ENCODE measurements around the gene TTLL11. TPM values are rescaled to one million over a fixed set of nuclear protein-coding genes. Genes with fewer than 3 reads are reported as not detected.

Gene TTLL11
- total RNA-seq, 4 donors from 2014 or later, result 12.3 to 20.5 (median 15.3) TPM

GRCh38 chr9:122110100-122110833 is 17.2 kb upstream of the TTLL11 start:
- intact Hi-C loops (cut with DNase I; ENCODE audit: low total_unique reads) (no loop called here), in situ Hi-C loops (cut with MboI; ENCODE audit: low sequenced_read_pairs in 4 of 4) (loop anchor here in 3 of 4 donors (25.0 kb wide), 2 partner anchors 352 to 702 kb away; partner anchors contain the start of gene OR1K1 (in 2 of the 3))
- ATAC-seq (no peak), DNase-seq (no peak)
- Histone ChIP-seq H3K27me3 (no peaks in the 10 kb centered on the region), H3K4me1 (no peaks in the 10 kb centered on the region), H3K9me3 (no peaks in the 10 kb centered on the region), H3K27ac (no peak overlapping the region), H3K4me3 (no peak overlapping the region), H3K36me3 (no peaks in the 10 kb centered on the region)
- no peak for TF ChIP-seq POLR2A (IDR thresholded peaks at IDR 0.05)
- no peak for TF ChIP-seq CTCF (IDR thresholded peaks at IDR 0.05 in 4 of 5, conservative IDR thresholded peaks at IDR 0.05 in 1 of 5)

GRCh38 chr9:122109035-122109813 is 16.1 kb upstream of the TTLL11 start:
- intact Hi-C loops (cut with DNase I; ENCODE audit: low total_unique reads), result no loop called here

GRCh38 chr9:122107291-122107805 is 14.2 kb upstream of the TTLL11 start:
- H3K36me3 ChIP-seq, result no peaks in the 10 kb centered on the region
- H3K9me3 ChIP-seq, result no peaks in the 10 kb centered on the region
- in situ Hi-C loops (cut with MboI; ENCODE audit: low sequenced_read_pairs in 4 of 4), result loop anchor here in 3 of 4 donors (25.0 kb wide), 2 partner anchors 355 to 705 kb away; partner anchors contain the start of gene OR1K1 (in 2 of the 3)
- H3K4me1 ChIP-seq, result no peaks in the 10 kb centered on the region
- intact Hi-C loops (cut with DNase I; ENCODE audit: low total_unique reads), result no loop called here
- DNase-seq, result no peak
- no peak overlapping the region for H3K27ac ChIP-seq
- TF ChIP-seq CTCF (IDR thresholded peaks at IDR 0.05 in 4 of 5, conservative IDR thresholded peaks at IDR 0.05 in 1 of 5), result no peak
- TF ChIP-seq POLR2A (IDR thresholded peaks at IDR 0.05), result no peak
- no peak for ATAC-seq
- no peak overlapping the region for H3K4me3 ChIP-seq
- H3K27me3 ChIP-seq, result no peaks in the 10 kb centered on the region

More at GRCh38 chr9:122109035-122109813, 16.1 kb upstream of the TTLL11 start:
- no peaks in the 10 kb centered on the region for H3K36me3 ChIP-seq
- in situ Hi-C loops (cut with MboI; ENCODE audit: low sequenced_read_pairs in 4 of 4), result loop anchor here in 3 of 4 donors (25.0 kb wide), 2 partner anchors 353 to 703 kb away; partner anchors contain the start of gene OR1K1 (in 2 of the 3)
- DNase-seq (no peak), ATAC-seq (no peak)
- TF ChIP-seq CTCF (IDR thresholded peaks at IDR 0.05 in 4 of 5, conservative IDR thresholded peaks at IDR 0.05 in 1 of 5) (no peak), POLR2A (IDR thresholded peaks at IDR 0.05) (no peak)
- no peaks in the 10 kb centered on the region for H3K4me1 ChIP-seq
- no peaks in the 10 kb centered on the region for H3K9me3 ChIP-seq
- H3K27ac ChIP-seq, result no peak overlapping the region
- no peak overlapping the region for H3K4me3 ChIP-seq
- no peaks in the 10 kb centered on the region for H3K27me3 ChIP-seq

- DNase-seq, result no peak
- no peaks in the 10 kb centered on the region for H3K27me3 ChIP-seq
- H3K36me3 ChIP-seq, result no peaks in the 10 kb centered on the region
- TF ChIP-seq POLR2A (IDR thresholded peaks at IDR 0.05) (no peak), CTCF (IDR thresholded peaks at IDR 0.05 in 4 of 5, conservative IDR thresholded peaks at IDR 0.05 in 1 of 5) (no peak)
- in situ Hi-C loops (cut with MboI; ENCODE audit: low sequenced_read_pairs in 4 of 4) (loop anchor here in 3 of 4 donors (25.0 kb wide), 2 partner anchors 356 to 706 kb away; partner anchors contain the start of gene OR1K1 (in 2 of the 3)), intact Hi-C loops (cut with DNase I; ENCODE audit: low total_unique reads) (no loop called here)
- no peak overlapping the region for H3K27ac ChIP-seq
- no peaks in the 10 kb centered on the region for H3K4me1 ChIP-seq
- ATAC-seq, result no peak
- H3K9me3 ChIP-seq, result no peaks in the 10 kb centered on the region
- no peak overlapping the region for H3K4me3 ChIP-seq
Observed at GRCh38 chr9:122106576-122106975, 13.5 kb upstream of the TTLL11 start.
